Prostate gland (tissue), 2 donors: ENCODE data around the gene DIP2B. TPM values are rescaled to one million over a fixed set of nuclear protein-coding genes. Genes with fewer than 3 reads are reported as not detected.

Experiments
- DNase-seq: peaks from one replicate; pipeline ENCODE4 v3.0.0-alpha.2; 2019; ENCODE audit warnings: low spot score
- H3K27ac ChIP-seq, 2 donors: fragments of 200-600 bp; sonication (generic); 2 replicates each; pipeline ENCODE4 v1.5.1; 2017 to 2019
- H3K27me3 ChIP-seq: fragments of 200-600 bp; sonication (generic); replicated peaks from 2 replicates; pipeline ENCODE4 v1.5.1; 2019; ENCODE audit not compliant: insufficient read depth
- H3K36me3 ChIP-seq, 2 donors: fragments of 200-600 bp; sonication (generic); 1 replicate in 1 of 2; 2 replicates in 1 of 2; pipeline versions ENCODE4 v1.5.1 to v1.8.1; 2017 to 2019
- H3K4me1 ChIP-seq: fragments of 200-600 bp; sonication (generic); replicated peaks from 2 replicates; pipeline ENCODE4 v1.5.1; 2019
- H3K4me3 ChIP-seq, 2 donors: fragments of 200-600 bp; sonication (generic); 2 replicates each; pipeline ENCODE4 v1.5.1; 2017 to 2019
- H3K9me3 ChIP-seq: fragments of 200-600 bp; sonication (generic); 2 replicates; pipeline ENCODE4 v1.5.1; 2017
- CTCF ChIP-seq, 4 experiments: fragments of 200-600 bp in 2 of 4; fragments of 450-650 bp in 2 of 4; sonication (generic) in 2 of 4; IDR thresholded peaks; 1 replicate in 3 of 4; 2 replicates in 1 of 4; pipeline ENCODE4 v1.5.1; 2016 to 2019; ENCODE audit warnings: antibody characterized with exemption in 4 of 4, mild to moderate bottlenecking in 2 of 4, moderate library complexity in 2 of 4
- POLR2A ChIP-seq: fragments of 450-650 bp; IDR thresholded peaks from one replicate; pipeline ENCODE4 v1.6.1; 2016; ENCODE audit warnings: antibody characterized with exemption, mild to moderate bottlenecking
- POLR2AphosphoS5 ChIP-seq: sonication (generic); formaldehyde crosslinking; IDR thresholded peaks from one replicate; pipeline ENCODE4 v1.6.1; 2017; ENCODE audit warnings: antibody characterized with exemption
- WGBS: methylation state at CpG from one replicate; pipeline ENCODE4 v1.1.5; 2018; 5-methylcytosine and 5-hydroxymethylcytosine counted together
- intact Hi-C: fragments of 100-400 bp; cut with DNase I; formaldehyde crosslinking; loops from one replicate; pipeline ENCODE4 v1.14.2; 2022
- total RNA-seq, 2 donors: library from RNA; depleted of rRNA; stranded (reverse); fragments of >200 nt; gene quantifications; one replicate each; pipeline ENCODE4 v1.1.0, GENCODE V29; 2016

DIP2B gene
- total RNA-seq, 2 donors from 2014 or later, result 23.2 to 56.3 TPM

GRCh38 chr12:50533203-50533584 is 28.4 kb downstream of the DIP2B start:
- 39% methylated on average over 2 of the region's 2 CpGs for WGBS
- Histone ChIP-seq H3K27ac (peak overlapping the region; percentile 74 to 77), H3K4me3 (no peak overlapping the region), H3K27me3 (no peaks in the 10 kb centered on the region), H3K4me1 (peaks cover 5% of the 10 kb centered on the region), H3K9me3 (no peaks in the 10 kb centered on the region), H3K36me3 (no peaks in the 10 kb centered on the region)
- no peak for DNase-seq
- intact Hi-C loops, result no loop called here
- no peak for TF ChIP-seq CTCF (IDR thresholded peaks at IDR 0.05)
- TF ChIP-seq POLR2A, result no peak
- TF ChIP-seq POLR2AphosphoS5, result no peak

GRCh38 chr12:50533971-50534370 is 29.2 kb downstream of the DIP2B start:
- peak overlapping the region; percentile 74 to 77 for H3K27ac ChIP-seq
- no peaks in the 10 kb centered on the region for H3K27me3 ChIP-seq
- DNase-seq, result no peak
- H3K36me3 ChIP-seq, result no peaks in the 10 kb centered on the region
- H3K4me3 ChIP-seq, result no peak overlapping the region
- intact Hi-C loops, result no loop called here
- H3K4me1 ChIP-seq, result peaks cover 5% of the 10 kb centered on the region
- TF ChIP-seq POLR2A (no peak), POLR2AphosphoS5 (no peak), CTCF (IDR thresholded peaks at IDR 0.05) (no peak)
- H3K9me3 ChIP-seq, result no peaks in the 10 kb centered on the region

GRCh38 chr12:50536831-50537537 is 32.2 kb downstream of the DIP2B start:
- intact Hi-C loops, result no loop called here
- TF ChIP-seq CTCF (IDR thresholded peaks at IDR 0.05), result no peak
- no peak for TF ChIP-seq POLR2AphosphoS5
- TF ChIP-seq POLR2A, result no peak
- Histone ChIP-seq H3K4me3 (no peak overlapping the region), H3K36me3 (no peaks in the 10 kb centered on the region), H3K9me3 (no peaks in the 10 kb centered on the region), H3K27ac (no peak overlapping the region), H3K27me3 (no peaks in the 10 kb centered on the region), H3K4me1 (no peaks in the 10 kb centered on the region)
- no peak for DNase-seq
- WGBS, result 66% methylated on average over 4 of the region's 4 CpGs

GRCh38 chr12:50537538-50537919 is 32.7 kb downstream of the DIP2B start:
- 79% methylated on average over 1 of the region's 1 CpG for WGBS
- no peak overlapping the region for H3K27ac ChIP-seq

More at GRCh38 chr12:50537538-50537919, 32.7 kb downstream of the DIP2B start:
- DNase-seq, result no peak
- Histone ChIP-seq H3K27me3 (no peaks in the 10 kb centered on the region), H3K9me3 (no peaks in the 10 kb centered on the region), H3K4me3 (no peak overlapping the region), H3K4me1 (peaks cover under 1% of the 10 kb centered on the region), H3K36me3 (no peaks in the 10 kb centered on the region)
- no peak for TF ChIP-seq CTCF (IDR thresholded peaks at IDR 0.05)
- TF ChIP-seq POLR2A, result no peak
- no peak for TF ChIP-seq POLR2AphosphoS5
- intact Hi-C loops, result no loop called here
